GM12892 (cell line): ENCODE measurements around the gene TSPEAR.

Experiments used
- DNase-seq: peaks from one replicate; pipeline ENCODE4 v3.0.0; 2011; ENCODE audit not compliant: insufficient read length
- FAIRE-seq: peaks from 2 replicates; lab custom pipeline; 2011; peaks lifted over from hg19 to GRCh38; lab: Jason Lieb, UNC
- POLR2A ChIP-seq: IDR thresholded peaks from 2 replicates; pipeline ENCODE4 v1.6.1; 2011; ENCODE audit warnings: low read depth, low read length, control low read depth
- POLR2AphosphoS5 ChIP-seq: IDR thresholded peaks from 2 replicates; pipeline ENCODE4 v1.6.1; 2011; ENCODE audit warnings: low read depth, low read length, control low read depth
- TAF1 ChIP-seq: IDR thresholded peaks from 2 replicates; pipeline ENCODE4 v1.6.1; 2011; ENCODE audit warnings: low read depth, mild to moderate bottlenecking, control low read depth, low read length, borderline replicate concordance

TSPEAR gene

DNA sequence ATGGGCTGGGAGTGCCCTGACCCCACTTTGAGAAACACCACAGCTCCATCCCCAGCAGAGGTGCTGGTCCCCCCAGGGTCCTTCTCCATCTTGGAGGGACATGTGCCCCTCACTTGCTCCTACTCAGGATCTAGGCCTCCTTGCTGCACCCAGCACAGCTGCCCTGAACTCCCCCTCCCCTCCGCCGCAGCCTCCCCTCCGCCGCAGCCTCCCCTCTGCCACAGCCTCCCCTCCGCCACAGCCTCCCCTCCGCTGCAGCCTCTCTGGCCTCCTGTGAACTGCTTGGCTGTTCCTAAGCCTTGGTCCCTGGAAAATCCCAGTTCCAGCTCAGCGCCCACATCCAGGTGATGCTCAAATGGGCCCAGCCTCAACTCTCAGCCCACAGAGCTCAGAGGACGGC is 15.9 kb upstream of the TSPEAR start:
- DNase-seq = no peak
- TF ChIP-seq POLR2AphosphoS5 = no peak
- no peak for TF ChIP-seq TAF1
- no peak for TF ChIP-seq POLR2A
- no peak for FAIRE-seq

DNA sequence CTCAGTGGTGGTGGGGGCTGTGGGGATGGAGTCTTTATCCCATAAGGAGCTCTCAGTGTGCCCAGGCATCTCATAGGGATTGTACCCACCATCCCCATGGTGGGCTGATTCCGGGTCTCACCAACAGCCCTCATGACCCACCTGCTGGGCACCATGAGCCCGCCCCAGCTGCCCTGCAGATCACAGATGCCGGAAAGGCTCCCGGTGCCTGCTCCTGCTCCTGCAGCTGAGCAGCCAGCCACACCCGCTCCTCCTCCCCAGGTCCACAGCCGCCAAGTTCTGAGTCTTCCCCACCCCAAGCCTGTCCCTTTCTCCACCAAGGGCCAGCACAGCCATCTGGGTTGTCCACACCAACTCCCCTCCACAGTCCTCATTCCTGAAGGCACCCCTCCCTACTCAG is 15.5 kb upstream of the TSPEAR start:
- DNase-seq = no peak
- TF ChIP-seq TAF1 (no peak), POLR2A (no peak), POLR2AphosphoS5 (no peak)
- no peak for FAIRE-seq

DNA sequence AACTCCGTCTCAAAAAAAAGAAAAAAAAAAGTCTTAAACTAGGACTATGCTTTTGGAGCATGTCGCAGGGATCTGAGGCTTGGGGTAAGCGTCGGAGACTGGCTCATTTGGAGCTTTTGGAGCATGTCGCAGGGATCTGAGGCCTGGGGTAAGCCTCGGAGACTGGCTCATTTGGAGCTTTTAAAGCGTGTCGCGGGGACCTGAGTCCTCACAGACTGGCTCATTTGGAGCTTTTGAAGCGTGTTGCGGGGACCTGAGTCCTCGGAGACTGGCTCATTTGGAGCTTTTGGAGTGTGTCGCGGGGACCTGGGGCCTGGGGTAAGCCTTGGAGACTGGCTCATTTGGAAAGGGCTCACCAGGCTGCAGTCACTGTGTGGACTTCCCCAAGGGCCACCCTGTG is 13.6 kb upstream of the TSPEAR start:
- DNase-seq = no peak
- no peak for FAIRE-seq
- no peak for TF ChIP-seq POLR2AphosphoS5
- TF ChIP-seq TAF1 = no peak
- TF ChIP-seq POLR2A = no peak

DNA sequence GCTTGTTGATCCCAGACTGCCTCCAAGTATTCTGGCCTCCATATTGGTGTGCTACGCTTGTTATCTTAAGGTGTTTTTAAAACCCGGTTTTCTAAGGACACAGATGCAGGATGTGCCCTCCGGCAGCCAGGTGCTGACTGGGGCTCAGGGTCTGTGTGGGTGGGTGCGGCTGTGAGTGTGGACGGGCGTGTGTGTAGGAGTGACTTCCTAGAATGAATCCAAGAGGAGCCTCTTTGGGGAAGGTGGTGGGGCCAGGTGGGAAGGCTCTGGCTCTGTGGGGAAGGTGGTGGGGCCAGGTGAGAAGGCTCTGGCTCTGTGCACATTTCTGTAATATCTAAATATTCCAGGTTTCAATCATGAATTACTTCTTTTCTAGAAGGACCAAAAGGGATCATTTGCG is 12.8 kb upstream of the TSPEAR start:
- TF ChIP-seq POLR2AphosphoS5 = no peak
- TF ChIP-seq TAF1 = no peak
- TF ChIP-seq POLR2A = no peak
- DNase-seq = no peak
- FAIRE-seq = no peak

DNA sequence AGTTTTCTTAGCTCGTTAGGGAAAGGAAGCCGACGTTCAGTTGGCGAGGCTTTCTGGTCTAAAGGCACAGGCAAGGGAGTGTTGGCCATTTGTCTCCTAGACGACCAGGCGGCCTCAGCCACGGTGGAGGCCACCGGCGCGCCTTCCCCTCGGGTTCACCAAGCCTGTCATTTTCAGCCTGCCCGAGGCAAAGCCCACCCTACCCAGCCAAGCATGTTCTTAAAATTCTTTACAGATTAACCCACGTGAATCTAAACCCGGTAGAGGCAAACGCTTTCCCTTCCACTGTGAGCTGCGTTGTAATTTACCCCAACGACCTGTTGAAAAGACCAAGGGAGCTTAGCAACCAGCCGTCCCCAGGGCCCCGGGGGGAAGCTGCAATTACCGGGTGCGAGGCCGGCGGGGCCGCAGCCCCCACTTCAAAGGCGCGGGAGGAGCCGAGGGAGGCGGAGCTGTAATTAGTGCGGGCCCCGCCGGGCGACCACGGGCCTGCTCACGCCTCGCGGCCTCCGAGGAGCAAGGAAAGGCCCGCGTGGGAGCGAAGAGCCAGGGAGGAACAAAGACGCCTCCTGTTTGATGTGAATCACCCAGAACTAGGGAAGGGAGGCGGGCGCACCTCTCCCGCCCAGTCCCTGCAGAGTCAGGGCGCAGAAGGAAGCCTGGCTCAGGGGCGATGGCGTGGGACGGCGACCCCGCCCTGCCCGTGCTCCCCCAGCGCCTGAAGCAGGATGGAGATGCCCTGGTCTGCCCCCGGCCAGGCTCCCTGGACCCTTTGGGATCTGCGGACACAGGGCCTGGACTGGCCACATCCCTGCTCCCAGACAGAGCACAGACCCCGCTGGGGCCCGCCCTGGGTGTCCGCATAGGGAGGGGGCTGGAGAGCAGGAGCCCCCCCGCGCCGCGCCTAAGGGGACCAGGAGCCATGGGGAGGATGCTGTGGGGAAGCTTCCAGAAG is 12.1 kb upstream of the TSPEAR start:
- no peak for FAIRE-seq
- no peak for DNase-seq

DNA sequence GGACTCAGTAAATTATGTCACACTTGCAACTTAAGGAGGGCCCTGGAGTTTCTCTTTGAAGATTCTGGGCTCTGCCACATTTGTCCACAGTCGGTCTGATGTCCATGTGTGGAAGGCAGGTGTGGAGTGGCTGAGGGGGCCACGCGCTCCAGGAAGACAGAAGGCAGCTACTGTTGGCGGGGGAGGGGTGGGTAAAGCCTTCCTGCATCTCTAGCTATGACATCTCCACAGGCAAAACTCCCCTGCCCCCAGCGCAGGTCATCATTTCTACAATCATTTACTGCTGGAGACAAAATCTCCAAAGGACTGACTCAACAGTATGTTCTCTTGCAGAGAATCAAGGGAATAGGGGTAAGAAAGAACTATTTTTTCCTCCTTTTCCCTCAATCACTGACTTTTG is 11.4 kb upstream of the TSPEAR start:
- FAIRE-seq (no peak), DNase-seq (no peak)
- TF ChIP-seq POLR2AphosphoS5 (no peak), TAF1 (no peak), POLR2A (no peak)

More for the DNA sequence above, 12.1 kb upstream of the TSPEAR start:
- no peak for TF ChIP-seq POLR2A
- TF ChIP-seq POLR2AphosphoS5 = no peak
- no peak for TF ChIP-seq TAF1

DNA sequence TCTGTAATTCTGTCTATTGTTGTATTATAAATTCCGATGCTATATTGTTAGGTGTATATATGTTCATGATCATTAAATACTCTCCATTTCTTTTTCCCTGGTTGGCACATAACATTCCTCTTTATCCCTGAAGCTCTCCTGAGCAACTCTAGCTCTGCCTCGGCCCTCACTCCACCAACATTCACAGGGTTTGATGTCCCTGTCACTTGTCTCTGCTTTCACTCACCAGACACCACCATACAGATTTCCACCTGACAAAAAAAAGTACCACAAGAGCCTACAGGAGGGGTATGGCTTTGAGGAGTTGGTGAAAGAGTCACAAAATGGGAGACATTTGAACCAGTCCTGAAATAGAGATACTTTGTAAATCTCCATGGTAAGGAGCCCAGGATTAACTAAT is 8.8 kb upstream of the TSPEAR start:
- FAIRE-seq = no peak

DNA sequence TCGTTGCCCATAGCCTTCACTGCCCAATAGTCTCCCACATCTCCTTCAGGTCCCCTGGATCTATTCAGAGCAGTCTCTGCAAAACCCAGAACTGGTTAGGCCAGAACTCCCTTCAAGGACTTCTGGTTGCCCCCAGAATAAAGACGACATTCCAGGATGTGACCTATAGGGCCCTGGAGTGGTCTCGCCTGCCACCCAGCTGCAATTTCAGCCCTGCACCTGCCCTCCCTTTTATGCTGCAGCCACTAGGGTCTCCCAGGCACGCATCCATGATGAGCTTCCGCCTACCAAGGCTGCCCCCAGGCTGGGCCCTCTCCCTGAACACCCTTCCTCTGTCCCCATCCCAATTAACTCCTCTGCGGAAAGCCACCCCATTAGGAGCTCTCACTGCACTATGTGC is 7.2 kb upstream of the TSPEAR start:
- DNase-seq (no peak), FAIRE-seq (no peak)
- no peak for TF ChIP-seq POLR2A
- no peak for TF ChIP-seq TAF1
- no peak for TF ChIP-seq POLR2AphosphoS5

More for the DNA sequence above, 8.8 kb upstream of the TSPEAR start:
- no peak for DNase-seq
- TF ChIP-seq POLR2AphosphoS5 (no peak), POLR2A (no peak), TAF1 (no peak)

DNA sequence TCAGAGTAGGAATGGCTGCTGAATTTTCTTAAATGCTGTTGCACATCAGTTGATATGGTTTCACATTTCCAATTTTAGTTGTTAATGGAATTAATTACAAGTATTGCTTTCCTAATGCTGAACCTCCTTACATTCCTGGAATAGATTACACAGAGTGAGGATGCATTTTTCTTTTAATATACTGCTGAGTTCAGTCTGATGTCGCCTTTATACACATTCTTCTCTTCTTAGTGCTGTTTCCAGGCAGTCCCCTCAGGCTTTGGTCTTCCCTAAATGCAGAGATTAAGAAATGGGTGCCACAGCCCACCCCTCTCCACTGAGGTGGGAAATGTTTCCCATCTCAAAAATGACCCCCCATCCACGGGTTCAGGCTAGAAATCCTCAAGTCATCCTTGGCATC is 6.7 kb upstream of the TSPEAR start:
- DNase-seq = no peak
- FAIRE-seq = no peak
- TF ChIP-seq POLR2AphosphoS5 = no peak
- TF ChIP-seq TAF1 = no peak
- TF ChIP-seq POLR2A = no peak

DNA sequence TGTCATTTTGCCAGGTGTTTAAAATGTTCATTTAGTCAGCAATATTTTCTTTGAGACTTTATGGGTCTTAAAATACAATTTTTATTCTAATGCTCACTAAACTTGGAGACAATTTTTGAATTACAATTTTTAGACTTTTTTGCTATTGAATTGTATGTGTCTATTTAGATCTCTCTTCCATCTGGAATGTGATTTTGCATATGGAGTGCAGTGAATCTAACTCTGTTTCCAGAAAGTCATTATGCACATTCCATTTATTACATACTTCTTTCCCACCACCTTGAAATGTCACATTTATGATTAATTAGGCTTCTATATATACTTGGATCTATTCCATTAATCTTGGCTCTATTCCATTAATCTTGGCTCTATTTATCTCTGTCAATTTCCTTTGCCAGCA is 5.6 kb upstream of the TSPEAR start:
- no peak for TF ChIP-seq POLR2AphosphoS5
- TF ChIP-seq TAF1 = no peak
- no peak for TF ChIP-seq POLR2A
- no peak for DNase-seq
- FAIRE-seq = no peak

DNA sequence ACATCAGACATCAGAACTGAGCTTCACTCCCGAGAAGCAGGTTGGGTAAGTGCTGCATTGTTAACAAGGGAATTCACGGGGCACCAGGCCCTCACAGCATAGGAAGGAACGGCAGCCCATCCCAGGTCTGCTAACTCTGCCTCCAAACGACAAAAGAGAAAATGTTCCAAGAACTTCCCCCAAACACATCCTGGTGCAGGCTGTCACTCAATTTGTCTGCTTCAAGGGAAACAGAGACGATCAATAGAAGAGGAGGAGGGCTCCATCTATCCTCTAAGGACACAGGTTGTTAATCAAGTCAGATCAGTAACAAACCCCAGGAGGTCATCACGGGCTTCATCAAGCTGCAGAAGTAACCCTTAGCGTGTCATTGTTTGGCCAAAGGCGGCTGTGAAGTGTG is 3.5 kb upstream of the TSPEAR start:
- FAIRE-seq (no peak), DNase-seq (no peak)
- TF ChIP-seq TAF1 (no peak), POLR2A (no peak), POLR2AphosphoS5 (no peak)

DNA sequence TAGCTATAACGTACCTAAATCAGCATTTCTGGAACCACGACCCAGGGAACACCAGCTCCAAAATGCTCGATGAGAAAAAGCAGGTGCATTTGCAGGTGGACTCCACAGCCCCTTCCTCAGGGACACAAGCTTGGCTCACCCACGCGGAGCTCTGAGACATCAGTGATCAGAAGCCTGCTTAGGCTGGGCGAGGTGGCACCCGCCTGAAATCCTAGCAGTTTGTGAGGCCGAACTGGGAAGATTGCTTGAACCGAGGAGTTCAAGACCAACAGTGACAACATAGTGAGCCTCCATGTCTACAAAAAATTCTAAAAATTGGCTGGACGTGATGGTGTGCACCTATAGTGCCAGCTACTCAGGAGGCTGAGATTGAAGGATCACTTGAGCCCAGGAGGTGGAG is 2.5 kb upstream of the TSPEAR start:
- TF ChIP-seq POLR2A (no peak), TAF1 (no peak)
- FAIRE-seq (no peak), DNase-seq (no peak)
